GM12864 (cell line): ENCODE results near the gene GRIN2A.

Experiments
- DNase-seq: peaks from one replicate; pipeline ENCODE4 v3.0.0-alpha.2; 2011; ENCODE audit warnings: low read depth
- H3K4me3 ChIP-seq: 2 replicates; pipeline ENCODE4 v1.5.1; 2011; ENCODE audit warnings: mild to moderate bottlenecking, low read depth, low read length, control low read depth
- TF ChIP-seq, protein P1 (sequence below): IDR thresholded peaks from 2 replicates; pipeline ENCODE4 v1.5.1; 2011; ENCODE audit warnings: low read depth, mild to moderate bottlenecking, moderate library complexity, low read length, control low read depth, inconsistent platforms; ENCODE audit errors: missing control alignments

Gene GRIN2A

DNA sequence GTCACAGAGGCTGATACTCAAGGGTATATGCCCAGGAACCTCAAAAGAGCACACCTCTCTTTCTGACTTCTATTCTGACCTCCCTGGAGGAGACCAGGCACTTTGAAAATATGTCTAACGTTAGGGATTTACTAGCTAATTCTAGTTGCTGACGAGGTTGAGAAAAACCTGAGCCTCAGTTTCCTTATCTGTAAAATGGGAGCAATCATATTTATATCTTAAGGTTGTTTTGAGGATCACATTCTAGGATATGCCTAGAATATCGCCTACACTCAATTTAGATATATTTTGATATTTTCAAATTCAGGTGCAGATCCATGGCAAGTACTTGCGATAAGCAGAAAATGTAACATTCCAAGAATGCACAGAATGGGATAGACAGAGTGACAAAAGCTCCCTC is 425.8 kb downstream of the GRIN2A start:
- TF ChIP-seq, protein P1, sequence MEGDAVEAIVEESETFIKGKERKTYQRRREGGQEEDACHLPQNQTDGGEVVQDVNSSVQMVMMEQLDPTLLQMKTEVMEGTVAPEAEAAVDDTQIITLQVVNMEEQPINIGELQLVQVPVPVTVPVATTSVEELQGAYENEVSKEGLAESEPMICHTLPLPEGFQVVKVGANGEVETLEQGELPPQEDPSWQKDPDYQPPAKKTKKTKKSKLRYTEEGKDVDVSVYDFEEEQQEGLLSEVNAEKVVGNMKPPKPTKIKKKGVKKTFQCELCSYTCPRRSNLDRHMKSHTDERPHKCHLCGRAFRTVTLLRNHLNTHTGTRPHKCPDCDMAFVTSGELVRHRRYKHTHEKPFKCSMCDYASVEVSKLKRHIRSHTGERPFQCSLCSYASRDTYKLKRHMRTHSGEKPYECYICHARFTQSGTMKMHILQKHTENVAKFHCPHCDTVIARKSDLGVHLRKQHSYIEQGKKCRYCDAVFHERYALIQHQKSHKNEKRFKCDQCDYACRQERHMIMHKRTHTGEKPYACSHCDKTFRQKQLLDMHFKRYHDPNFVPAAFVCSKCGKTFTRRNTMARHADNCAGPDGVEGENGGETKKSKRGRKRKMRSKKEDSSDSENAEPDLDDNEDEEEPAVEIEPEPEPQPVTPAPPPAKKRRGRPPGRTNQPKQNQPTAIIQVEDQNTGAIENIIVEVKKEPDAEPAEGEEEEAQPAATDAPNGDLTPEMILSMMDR: no peak
- no peak for DNase-seq
- no peak overlapping the region for H3K4me3 ChIP-seq

DNA sequence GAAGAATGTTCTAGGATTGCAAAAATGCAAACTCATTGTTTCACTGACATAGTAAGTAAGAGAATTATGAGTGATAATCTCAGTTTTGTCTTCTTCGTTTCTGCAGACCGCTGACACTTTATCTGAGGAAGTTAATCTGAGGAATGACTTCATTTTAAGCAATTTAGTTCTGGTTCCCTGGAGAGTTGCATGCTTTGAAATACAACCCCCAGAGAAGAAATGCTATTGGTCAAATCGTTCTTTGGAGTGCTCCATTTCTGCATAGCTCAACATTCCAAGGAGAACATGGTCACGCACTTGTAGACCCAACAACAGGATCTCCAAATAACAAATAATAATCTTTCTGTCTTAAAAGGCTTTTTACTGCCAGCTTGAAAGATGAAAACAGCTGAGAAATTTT is 427.1 kb downstream of the GRIN2A start:
- no peak overlapping the region for H3K4me3 ChIP-seq
- DNase-seq: no peak
- TF ChIP-seq, protein P1: no peak

DNA sequence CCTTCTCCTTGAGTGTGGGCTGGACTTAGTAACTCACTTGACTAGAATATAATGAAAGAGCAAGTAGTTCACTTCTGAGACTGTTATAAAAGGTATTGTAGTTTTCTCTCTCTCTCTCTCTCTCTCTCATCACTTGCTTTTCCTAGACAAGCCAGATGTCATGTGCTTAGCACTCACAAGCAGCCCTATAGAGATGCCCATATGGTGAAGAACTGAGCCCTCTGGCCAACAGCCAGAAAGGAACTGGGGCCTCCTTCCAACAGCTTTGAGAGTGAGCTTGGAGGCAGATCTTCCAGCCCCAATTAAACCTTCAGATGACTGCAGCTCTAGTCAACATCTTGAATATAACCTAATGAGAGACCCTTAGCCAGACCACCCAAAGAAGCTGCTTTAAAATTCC is 440.5 kb downstream of the GRIN2A start:
- DNase-seq: no peak
- TF ChIP-seq, protein P1: no peak
- H3K4me3 ChIP-seq: no peak overlapping the region

DNA sequence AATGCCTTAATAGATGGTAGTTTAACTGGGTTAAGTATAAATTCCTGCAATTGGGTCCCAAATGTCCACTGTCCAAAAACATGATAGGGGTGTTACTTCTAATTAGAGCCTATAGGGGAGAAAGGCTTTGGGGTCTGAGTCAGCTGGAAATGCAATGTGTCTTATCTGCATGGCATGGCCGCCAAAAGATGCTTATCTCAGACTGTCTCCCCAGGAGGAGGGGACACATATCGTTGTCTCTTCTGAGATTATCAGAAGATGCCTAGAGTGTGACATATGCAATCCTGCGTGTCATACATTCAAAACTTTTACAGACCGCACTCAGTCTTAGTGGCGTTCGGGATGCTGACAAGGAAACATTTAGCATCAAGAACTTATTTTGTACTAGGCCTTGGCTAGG is 442.9 kb downstream of the GRIN2A start:
- TF ChIP-seq, protein P1: no peak
- no peak overlapping the region for H3K4me3 ChIP-seq
- DNase-seq: no peak

DNA sequence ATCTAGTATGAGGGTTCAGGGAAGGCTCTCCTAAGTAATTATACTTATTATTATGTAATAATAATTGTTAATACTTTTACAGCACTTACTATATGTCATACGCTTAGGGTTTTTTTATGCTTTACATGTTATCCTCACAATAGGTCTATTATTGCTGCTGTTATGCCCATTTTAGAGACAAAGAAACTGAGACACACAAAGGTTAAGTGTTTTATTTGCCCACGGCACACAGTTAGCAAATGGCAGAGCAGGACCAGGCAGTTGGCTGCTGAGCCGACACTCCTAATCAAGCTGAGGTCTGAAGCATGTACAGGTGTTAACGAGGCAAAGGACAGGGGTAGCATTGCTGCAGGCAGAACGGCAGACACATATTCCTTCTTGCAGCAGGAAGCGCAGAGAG is 443.5 kb downstream of the GRIN2A start:
- TF ChIP-seq, protein P1: no peak
- DNase-seq: no peak
- no peak overlapping the region for H3K4me3 ChIP-seq

DNA sequence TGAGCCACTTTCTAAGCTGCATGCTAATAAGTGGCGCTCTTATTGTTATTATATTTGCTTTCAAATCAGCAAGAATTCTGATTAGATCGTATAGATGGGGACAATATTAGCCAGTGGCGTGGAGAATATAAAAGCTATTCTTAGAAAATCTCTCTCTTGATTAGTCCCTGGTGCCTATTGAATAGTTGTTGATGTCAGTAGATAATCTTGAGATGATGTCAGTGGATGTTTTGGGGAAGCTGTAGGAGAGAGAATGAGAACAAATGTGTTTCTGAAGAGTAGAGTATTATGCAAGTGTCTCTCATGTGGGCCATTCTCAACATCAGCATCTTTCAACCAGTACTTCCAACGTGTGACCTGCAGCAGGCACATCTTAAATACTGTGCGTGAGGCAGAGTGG is 445.7 kb downstream of the GRIN2A start:
- no peak overlapping the region for H3K4me3 ChIP-seq
- TF ChIP-seq, protein P1: no peak
- no peak for DNase-seq

DNA sequence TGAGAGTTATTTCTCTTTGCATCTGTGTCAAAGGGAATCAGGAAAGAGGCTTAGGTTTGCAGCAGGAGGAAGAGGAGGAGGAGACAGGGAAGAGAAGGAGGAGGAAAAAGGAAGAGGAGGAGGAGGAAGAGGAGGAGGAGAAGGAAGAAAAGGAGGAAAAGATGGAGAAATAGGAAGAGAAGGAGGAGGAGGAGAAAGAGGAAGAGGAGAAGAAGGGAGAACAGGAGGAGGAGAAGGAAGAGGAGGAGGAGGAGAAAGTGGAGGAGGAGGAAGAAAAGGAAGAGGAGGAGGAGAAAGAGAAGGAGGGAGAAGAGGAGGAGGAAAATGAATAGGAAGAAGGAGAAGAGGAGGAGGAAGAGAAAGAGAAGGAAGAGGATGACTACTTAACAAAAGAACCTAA is 459.1 kb downstream of the GRIN2A start:
- no peak overlapping the region for H3K4me3 ChIP-seq
- TF ChIP-seq, protein P1: no peak
- no peak for DNase-seq
